Type B pancreatic cell (in vitro differentiated cells): ENCODE data around the gene COX8A. TPM values are rescaled to one million over a fixed set of nuclear protein-coding genes. Genes with fewer than 3 reads are reported as not detected.
"Not testable (repeated sequence)": the region's sequence is repeated elsewhere in the genome, so short reads cannot be mapped to it uniquely, and the experiment has no call there.

ENCODE experiments used
- DNase-seq: peaks from one replicate; pipeline ENCODE4 v3.0.0; 2021; ENCODE audit warnings: mixed read lengths; ENCODE audit not compliant: unreplicated experiment; ENCODE audit errors: extremely low spot score
- H3K27ac Mint-ChIP-seq: 2 replicates; pipeline ENCODE4 v1.8.0; 2021; ENCODE audit warnings: mild to moderate bottlenecking, mixed read lengths
- H3K27me3 Mint-ChIP-seq: 2 replicates; pipeline ENCODE4 v1.8.0; 2021; ENCODE audit warnings: mixed read lengths
- H3K36me3 Mint-ChIP-seq: 2 replicates; pipeline ENCODE4 v1.8.0; 2021; ENCODE audit warnings: mixed read lengths
- H3K4me1 Mint-ChIP-seq: one replicate; pipeline ENCODE4 v1.8.0; 2021; ENCODE audit warnings: mixed read lengths; ENCODE audit not compliant: unreplicated experiment
- H3K4me3 Mint-ChIP-seq: 2 replicates; pipeline ENCODE4 v1.8.0; 2021; ENCODE audit warnings: mild to moderate bottlenecking, mixed read lengths
- H3K9me3 Mint-ChIP-seq: 2 replicates; pipeline ENCODE4 v1.8.0; 2021; ENCODE audit warnings: mixed read lengths
- total RNA-seq: library from RNA; stranded (reverse); gene quantifications from 2 replicates; pipeline ENCODE4 v1.2.1, GENCODE V29; 2021; ENCODE audit warnings: low replicate concordance
- TF ChIP-seq, protein P1 (sequence below): fragments of 200-600 bp; sonication (generic); conservative IDR thresholded peaks from 2 replicates; pipeline ENCODE4 v1.5.0; 2021; ENCODE audit warnings: antibody characterized with exemption, mild to moderate bottlenecking

Gene COX8A
- total RNA-seq, 1 donor from 2014 or later, result 307 TPM

DNA sequence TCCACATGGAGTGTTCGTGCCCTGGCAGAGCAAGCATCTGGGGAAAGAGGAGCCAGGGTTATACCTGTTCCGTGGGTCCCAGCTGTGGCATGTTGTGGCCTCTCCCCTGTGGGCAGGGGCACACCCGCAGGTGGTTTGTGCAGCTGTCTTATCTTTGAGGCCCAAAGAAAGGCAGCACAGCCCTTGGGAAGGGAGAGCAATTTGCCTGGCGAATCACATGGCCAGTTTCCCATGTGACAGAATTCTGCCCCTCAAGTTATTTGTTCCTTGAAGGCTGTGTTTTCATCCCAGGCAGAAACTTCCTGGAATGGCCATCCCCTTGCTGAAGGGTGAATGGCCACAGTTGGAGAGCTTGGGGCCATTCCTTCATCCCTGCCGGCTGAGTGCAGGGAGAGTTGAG lies 16.4 kb upstream of the COX8A start:
- no peaks in the 10 kb centered on the region for H3K9me3 Mint-ChIP-seq
- H3K27ac Mint-ChIP-seq, result peak overlapping the region; percentile 56
- TF ChIP-seq, protein P1, sequence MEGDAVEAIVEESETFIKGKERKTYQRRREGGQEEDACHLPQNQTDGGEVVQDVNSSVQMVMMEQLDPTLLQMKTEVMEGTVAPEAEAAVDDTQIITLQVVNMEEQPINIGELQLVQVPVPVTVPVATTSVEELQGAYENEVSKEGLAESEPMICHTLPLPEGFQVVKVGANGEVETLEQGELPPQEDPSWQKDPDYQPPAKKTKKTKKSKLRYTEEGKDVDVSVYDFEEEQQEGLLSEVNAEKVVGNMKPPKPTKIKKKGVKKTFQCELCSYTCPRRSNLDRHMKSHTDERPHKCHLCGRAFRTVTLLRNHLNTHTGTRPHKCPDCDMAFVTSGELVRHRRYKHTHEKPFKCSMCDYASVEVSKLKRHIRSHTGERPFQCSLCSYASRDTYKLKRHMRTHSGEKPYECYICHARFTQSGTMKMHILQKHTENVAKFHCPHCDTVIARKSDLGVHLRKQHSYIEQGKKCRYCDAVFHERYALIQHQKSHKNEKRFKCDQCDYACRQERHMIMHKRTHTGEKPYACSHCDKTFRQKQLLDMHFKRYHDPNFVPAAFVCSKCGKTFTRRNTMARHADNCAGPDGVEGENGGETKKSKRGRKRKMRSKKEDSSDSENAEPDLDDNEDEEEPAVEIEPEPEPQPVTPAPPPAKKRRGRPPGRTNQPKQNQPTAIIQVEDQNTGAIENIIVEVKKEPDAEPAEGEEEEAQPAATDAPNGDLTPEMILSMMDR, result no peak
- no peak overlapping the region for H3K4me3 Mint-ChIP-seq
- no peaks in the 10 kb centered on the region for H3K27me3 Mint-ChIP-seq
- no peak for DNase-seq
- H3K36me3 Mint-ChIP-seq, result peaks cover 3% of the 10 kb centered on the region
- H3K4me1 Mint-ChIP-seq, result no peaks in the 10 kb centered on the region

GRCh38 chr11:63961608-63962412 lies 12.6 kb upstream of the COX8A start:
- Mint-ChIP-seq H3K27me3 (no peaks in the 10 kb centered on the region), H3K36me3 (no peaks in the 10 kb centered on the region), H3K9me3 (no peaks in the 10 kb centered on the region), H3K4me3 (no peak overlapping the region), H3K4me1 (peaks cover 4% of the 10 kb centered on the region), H3K27ac (no peak overlapping the region)
- no peak for DNase-seq
- TF ChIP-seq, protein P1, result no peak

GRCh38 chr11:63963895-63964294 lies 10.5 kb upstream of the COX8A start:
- not testable (repeated sequence) for H3K27ac Mint-ChIP-seq, H3K4me3 Mint-ChIP-seq, H3K27me3 Mint-ChIP-seq, DNase-seq, H3K4me1 Mint-ChIP-seq, H3K36me3 Mint-ChIP-seq, H3K9me3 Mint-ChIP-seq

- no peak overlapping the region for H3K27ac Mint-ChIP-seq
- TF ChIP-seq, protein P1, result no peak
- H3K27me3 Mint-ChIP-seq, result no peaks in the 10 kb centered on the region
- peaks cover 4% of the 10 kb centered on the region for H3K4me1 Mint-ChIP-seq
- H3K36me3 Mint-ChIP-seq, result no peaks in the 10 kb centered on the region
- no peaks in the 10 kb centered on the region for H3K9me3 Mint-ChIP-seq
- no peak for DNase-seq
- H3K4me3 Mint-ChIP-seq, result no peak overlapping the region
Observed at GRCh38 chr11:63966444-63966843, 8.0 kb upstream of the COX8A start.

GRCh38 chr11:63969461-63969860 lies 5.0 kb upstream of the COX8A start:
- DNase-seq, result no peak
- TF ChIP-seq, protein P1, result no peak
- Mint-ChIP-seq H3K9me3 (no peaks in the 10 kb centered on the region), H3K36me3 (no peaks in the 10 kb centered on the region), H3K4me1 (peaks cover 4% of the 10 kb centered on the region), H3K27me3 (no peaks in the 10 kb centered on the region), H3K27ac (no peak overlapping the region), H3K4me3 (no peak overlapping the region)

DNA sequence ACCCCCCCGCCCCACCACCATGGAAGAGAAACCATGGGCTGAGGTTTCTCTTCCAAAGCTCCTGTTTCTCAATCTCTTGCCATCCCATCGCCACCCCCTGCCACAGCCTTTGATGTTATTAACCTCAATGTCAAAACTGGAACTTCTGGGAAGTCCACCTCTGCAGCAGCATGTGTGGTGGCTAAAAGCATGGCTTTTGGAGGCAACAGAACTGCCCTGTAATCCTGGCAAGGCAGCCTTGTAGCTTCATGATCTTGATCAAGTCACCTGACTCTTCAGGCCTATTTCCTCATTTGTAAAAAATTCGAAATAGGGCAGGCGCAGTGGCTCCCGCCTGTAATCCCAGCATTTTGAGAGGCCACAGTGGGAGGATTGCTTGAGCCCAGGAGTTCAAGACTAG lies 3.5 kb upstream of the COX8A start:
- no peak overlapping the region for H3K4me3 Mint-ChIP-seq
- no peaks in the 10 kb centered on the region for H3K27me3 Mint-ChIP-seq
- no peak for DNase-seq
- H3K9me3 Mint-ChIP-seq, result no peaks in the 10 kb centered on the region
- no peaks in the 10 kb centered on the region for H3K36me3 Mint-ChIP-seq
- no peak overlapping the region for H3K27ac Mint-ChIP-seq
- TF ChIP-seq, protein P1, result no peak
- peaks cover 2% of the 10 kb centered on the region for H3K4me1 Mint-ChIP-seq

DNA sequence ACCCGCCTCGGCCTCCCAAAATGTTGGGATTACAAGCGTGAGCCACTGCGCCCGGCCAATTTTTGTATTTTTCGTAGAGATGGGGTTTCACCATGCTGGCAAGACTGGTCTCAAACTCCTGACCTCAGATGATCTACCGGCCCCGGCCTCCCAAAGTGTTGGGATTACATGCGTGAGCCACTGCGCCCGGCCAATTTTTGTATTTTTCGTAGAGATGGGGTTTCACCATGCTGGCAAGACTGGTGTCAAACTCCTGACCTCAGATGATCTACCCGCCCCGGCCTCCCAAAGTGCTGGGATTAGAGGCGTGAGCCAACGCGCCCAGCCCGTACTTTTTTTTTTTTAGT lies 535 bp upstream of the COX8A start:
- not testable (repeated sequence) for H3K36me3 Mint-ChIP-seq, H3K9me3 Mint-ChIP-seq, DNase-seq, H3K27me3 Mint-ChIP-seq
- Mint-ChIP-seq H3K4me1 (peaks cover 16% of the 10 kb centered on the region), H3K27ac (peak overlapping the region; percentile 99), H3K4me3 (peak overlapping the region; percentile 100)
